ENCODE measurements around the gene PPM1L.

PPM1L gene

GRCh38 chr3:160928183-160928726 is 172.2 kb downstream of the PPM1L start:
- no peak overlapping the region for H2AFZ ChIP-seq (ENCODE audit: low read depth, low read length)
- H3K9me3 ChIP-seq (ENCODE audit: insufficient read depth, low read length, severe bottlenecking): no peaks in the 10 kb centered on the region
- no peaks in the 10 kb centered on the region for H4K20me1 ChIP-seq (ENCODE audit: insufficient read depth, low read length)
- ATAC-seq (ENCODE audit: insufficient read depth, low read depth) (peak; percentile 83), DNase-seq (no peak)
- H3K36me3 ChIP-seq (ENCODE audit: insufficient read depth, low read length): no peaks in the 10 kb centered on the region
- no peaks in the 10 kb centered on the region for H3K27me3 ChIP-seq (ENCODE audit: insufficient read depth, low read length, poor library complexity)
- H3K4me3 ChIP-seq (ENCODE audit: low read depth in 1 of 2, low read length in 2 of 2): no peak overlapping the region
- H3K79me2 ChIP-seq (ENCODE audit: insufficient read depth, low read length): no peaks in the 10 kb centered on the region
- H3K9ac ChIP-seq (ENCODE audit: low read depth, low read length): no peak overlapping the region
- H3K27ac ChIP-seq (ENCODE audit: low read length): no peak overlapping the region
- H3K4me1 ChIP-seq (ENCODE audit: insufficient read depth, low read length): no peaks in the 10 kb centered on the region
- TF ChIP-seq EZH2 (IDR thresholded peaks at IDR 0.05; ENCODE audit: borderline replicate concordance, low read depth, low read length, severe bottlenecking) (no peak), CTCF (IDR thresholded peaks at IDR 0.05; ENCODE audit: borderline replicate concordance, extremely low read depth, low read length, poor library complexity, severe bottlenecking) (peak; percentile 61)
- H3K4me2 ChIP-seq (ENCODE audit: insufficient read depth, low read length): no peak overlapping the region

GRCh38 chr3:160929595-160929994 is 173.6 kb downstream of the PPM1L start:
- Histone ChIP-seq H3K27me3 (ENCODE audit: insufficient read depth, low read length, poor library complexity) (no peaks in the 10 kb centered on the region), H4K20me1 (ENCODE audit: insufficient read depth, low read length) (no peaks in the 10 kb centered on the region), H3K9me3 (ENCODE audit: insufficient read depth, low read length, severe bottlenecking) (no peaks in the 10 kb centered on the region), H3K4me1 (ENCODE audit: insufficient read depth, low read length) (no peaks in the 10 kb centered on the region), H3K36me3 (ENCODE audit: insufficient read depth, low read length) (no peaks in the 10 kb centered on the region), H2AFZ (ENCODE audit: low read depth, low read length) (no peak overlapping the region), H3K4me3 (ENCODE audit: low read depth in 1 of 2, low read length in 2 of 2) (no peak overlapping the region), H3K9ac (ENCODE audit: low read depth, low read length) (no peak overlapping the region), H3K4me2 (ENCODE audit: insufficient read depth, low read length) (no peak overlapping the region), H3K27ac (ENCODE audit: low read length) (no peak overlapping the region), H3K79me2 (ENCODE audit: insufficient read depth, low read length) (no peaks in the 10 kb centered on the region)
- DNase-seq (no peak), ATAC-seq (ENCODE audit: insufficient read depth, low read depth) (no peak)
- no peak for TF ChIP-seq CTCF (IDR thresholded peaks at IDR 0.05; ENCODE audit: borderline replicate concordance, extremely low read depth, low read length, poor library complexity, severe bottlenecking)
- no peak for TF ChIP-seq EZH2 (IDR thresholded peaks at IDR 0.05; ENCODE audit: borderline replicate concordance, low read depth, low read length, severe bottlenecking)

DNA sequence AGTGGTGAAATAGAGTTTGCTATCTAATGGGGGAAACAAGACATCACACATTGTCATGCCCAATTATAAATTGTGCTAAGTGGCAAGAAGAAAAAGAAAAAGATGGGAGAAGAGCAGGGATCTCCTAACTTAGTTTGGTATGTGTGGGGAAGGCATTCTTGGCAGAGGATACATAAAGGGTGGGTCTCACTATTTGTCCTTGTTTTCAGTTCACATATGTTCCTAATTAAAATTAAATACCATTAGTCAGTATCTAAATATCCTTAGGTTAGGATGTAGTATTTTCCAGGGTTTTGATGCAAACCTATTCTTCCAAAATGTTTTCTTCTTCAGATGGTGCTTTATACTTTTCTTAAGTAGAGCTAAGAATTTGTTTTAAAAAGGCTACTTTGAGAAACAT is 175.4 kb downstream of the PPM1L start:
- Histone ChIP-seq H3K36me3 (ENCODE audit: insufficient read depth, low read length) (no peaks in the 10 kb centered on the region), H3K4me2 (ENCODE audit: insufficient read depth, low read length) (no peak overlapping the region), H4K20me1 (ENCODE audit: insufficient read depth, low read length) (no peaks in the 10 kb centered on the region), H3K79me2 (ENCODE audit: insufficient read depth, low read length) (no peaks in the 10 kb centered on the region), H3K27me3 (ENCODE audit: insufficient read depth, low read length, poor library complexity) (no peaks in the 10 kb centered on the region), H2AFZ (ENCODE audit: low read depth, low read length) (no peak overlapping the region), H3K4me3 (ENCODE audit: low read depth in 1 of 2, low read length in 2 of 2) (no peak overlapping the region), H3K4me1 (ENCODE audit: insufficient read depth, low read length) (no peaks in the 10 kb centered on the region), H3K9me3 (ENCODE audit: insufficient read depth, low read length, severe bottlenecking) (no peaks in the 10 kb centered on the region), H3K9ac (ENCODE audit: low read depth, low read length) (no peak overlapping the region), H3K27ac (ENCODE audit: low read length) (no peak overlapping the region)
- ATAC-seq (ENCODE audit: insufficient read depth, low read depth) (no peak), DNase-seq (no peak)
- no peak for TF ChIP-seq CTCF (IDR thresholded peaks at IDR 0.05; ENCODE audit: borderline replicate concordance, extremely low read depth, low read length, poor library complexity, severe bottlenecking)
- TF ChIP-seq EZH2 (IDR thresholded peaks at IDR 0.05; ENCODE audit: borderline replicate concordance, low read depth, low read length, severe bottlenecking): no peak
